SU-DHL-6 (cell line): Measurements from ENCODE around the gene FGD4.

Source experiments
- EZH2phosphoT487 ChIP-seq: fragments of 200-600 bp; sonication (generic), shearing (Covaris generic); conservative IDR thresholded peaks from 2 replicates; pipeline ENCODE4 v1.6.1; 2018; ENCODE audit warnings: mild to moderate bottlenecking, antibody characterized with exemption, low read length, moderate library complexity, mixed read lengths
- TF ChIP-seq, protein P1 (sequence below): fragments of 200-600 bp; sonication (generic); IDR thresholded peaks from one replicate; pipeline ENCODE4 v1.5.1; 2017; ENCODE audit warnings: antibody characterized with exemption, mild to moderate bottlenecking, low read length, moderate library complexity; ENCODE audit not compliant: insufficient read depth, poor library complexity, severe bottlenecking

DNA sequence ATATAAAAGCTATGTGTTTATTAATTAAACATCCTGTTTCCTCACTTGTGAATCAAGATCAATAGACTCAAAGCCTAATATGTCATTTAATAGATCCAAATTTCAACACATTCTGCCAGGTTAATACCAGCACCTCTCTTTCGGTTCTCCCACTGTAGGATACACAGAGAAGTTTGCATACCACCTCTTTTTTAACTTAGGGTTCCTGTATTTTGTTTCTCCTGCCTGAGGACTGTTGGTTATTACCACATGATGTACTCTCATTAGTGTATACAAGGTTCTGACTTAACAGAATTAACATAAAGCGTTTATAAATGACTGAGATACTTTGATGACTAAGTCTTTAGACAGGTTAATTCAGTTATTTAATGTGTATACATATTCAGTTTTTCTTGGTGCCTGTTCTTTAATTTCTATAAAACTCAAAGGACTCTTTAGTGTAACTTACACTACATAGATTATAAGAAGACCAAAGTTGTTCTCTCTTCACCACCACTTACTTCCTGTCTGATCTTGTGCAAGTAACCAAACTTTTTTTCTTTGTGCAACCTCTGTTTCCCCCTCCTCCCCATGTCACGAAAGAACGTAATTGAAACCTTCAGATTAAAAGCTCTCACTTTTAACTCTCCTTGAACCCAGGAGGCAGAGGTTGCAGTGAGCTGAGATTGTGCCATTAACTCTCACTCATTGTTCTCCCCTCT, 190.0 kb downstream of the FGD4 start:
- TF ChIP-seq, protein P1, sequence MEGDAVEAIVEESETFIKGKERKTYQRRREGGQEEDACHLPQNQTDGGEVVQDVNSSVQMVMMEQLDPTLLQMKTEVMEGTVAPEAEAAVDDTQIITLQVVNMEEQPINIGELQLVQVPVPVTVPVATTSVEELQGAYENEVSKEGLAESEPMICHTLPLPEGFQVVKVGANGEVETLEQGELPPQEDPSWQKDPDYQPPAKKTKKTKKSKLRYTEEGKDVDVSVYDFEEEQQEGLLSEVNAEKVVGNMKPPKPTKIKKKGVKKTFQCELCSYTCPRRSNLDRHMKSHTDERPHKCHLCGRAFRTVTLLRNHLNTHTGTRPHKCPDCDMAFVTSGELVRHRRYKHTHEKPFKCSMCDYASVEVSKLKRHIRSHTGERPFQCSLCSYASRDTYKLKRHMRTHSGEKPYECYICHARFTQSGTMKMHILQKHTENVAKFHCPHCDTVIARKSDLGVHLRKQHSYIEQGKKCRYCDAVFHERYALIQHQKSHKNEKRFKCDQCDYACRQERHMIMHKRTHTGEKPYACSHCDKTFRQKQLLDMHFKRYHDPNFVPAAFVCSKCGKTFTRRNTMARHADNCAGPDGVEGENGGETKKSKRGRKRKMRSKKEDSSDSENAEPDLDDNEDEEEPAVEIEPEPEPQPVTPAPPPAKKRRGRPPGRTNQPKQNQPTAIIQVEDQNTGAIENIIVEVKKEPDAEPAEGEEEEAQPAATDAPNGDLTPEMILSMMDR, result no peak
- TF ChIP-seq EZH2phosphoT487, result no peak
